ENCODE results near the gene YBEY. TPM values are rescaled to one million over a fixed set of nuclear protein-coding genes. Genes with fewer than 3 reads are reported as not detected.

The YBEY gene
- polyA plus RNA-seq, 1 donor from 2014 or later: 88.4 TPM

GRCh38 chr21:46264690-46265144 is 21.4 kb upstream of the YBEY start:
- H3K9ac ChIP-seq (ENCODE audit: low read length): no peak overlapping the region
- no peak overlapping the region for H3K4me3 ChIP-seq (ENCODE audit: low read length)
- no peaks in the 10 kb centered on the region for H3K79me2 ChIP-seq (replicated peaks; ENCODE audit: insufficient read depth, low read length)
- H3K4me2 ChIP-seq (ENCODE audit: low read length): no peak overlapping the region
- TF ChIP-seq SMC3 (conservative IDR thresholded peaks at IDR 0.05; ENCODE audit: poor library complexity) (no peak), EZH2 (IDR thresholded peaks at IDR 0.05; ENCODE audit: borderline replicate concordance, insufficient read depth, low read length, poor library complexity, severe bottlenecking) (no peak), REST (IDR thresholded peaks at IDR 0.05; ENCODE audit: borderline replicate concordance) (no peak), RAD21 (conservative IDR thresholded peaks at IDR 0.05) (no peak), POLR2AphosphoS5 (IDR thresholded peaks at IDR 0.05) (no peak), TAF1 (IDR thresholded peaks at IDR 0.05; ENCODE audit: low read depth) (no peak), MXI1 (conservative IDR thresholded peaks at IDR 0.05; ENCODE audit: poor library complexity, severe bottlenecking) (no peak), CTCF (IDR thresholded peaks at IDR 0.05; ENCODE audit: poor library complexity, severe bottlenecking) (no peak), EP300 (conservative IDR thresholded peaks at IDR 0.05; ENCODE audit: poor library complexity, severe bottlenecking) (no peak)
- no peaks in the 10 kb centered on the region for H3K27me3 ChIP-seq (ENCODE audit: insufficient read depth, low read depth, low read length)
- no peaks in the 10 kb centered on the region for H3K9me3 ChIP-seq (ENCODE audit: low read length)
- no peaks in the 10 kb centered on the region for H3K9me2 ChIP-seq (ENCODE audit: insufficient read depth, low read length)
- H3K36me3 ChIP-seq (ENCODE audit: insufficient read depth, low read length): peaks cover 5% of the 10 kb centered on the region
- no peak overlapping the region for H2AFZ ChIP-seq (ENCODE audit: low read depth, low read length)
- no peaks in the 10 kb centered on the region for H3F3A ChIP-seq (ENCODE audit: insufficient read depth, low read length, poor library complexity, severe bottlenecking)
- H3K27ac ChIP-seq (ENCODE audit: low read length): no peak overlapping the region
- H4K20me1 ChIP-seq (ENCODE audit: insufficient read depth): no peaks in the 10 kb centered on the region

GRCh38 chr21:46265736-46266525 is 20.2 kb upstream of the YBEY start:
- Histone ChIP-seq H3K4me2 (ENCODE audit: low read length) (no peak overlapping the region), H3K79me2 (replicated peaks; ENCODE audit: insufficient read depth, low read length) (no peaks in the 10 kb centered on the region), H3K9ac (ENCODE audit: low read length) (no peak overlapping the region), H3F3A (ENCODE audit: insufficient read depth, low read length, poor library complexity, severe bottlenecking) (no peaks in the 10 kb centered on the region), H2AFZ (ENCODE audit: low read depth, low read length) (no peak overlapping the region), H3K4me3 (ENCODE audit: low read length) (no peak overlapping the region), H3K36me3 (ENCODE audit: insufficient read depth, low read length) (peaks cover 5% of the 10 kb centered on the region), H4K20me1 (ENCODE audit: insufficient read depth) (no peaks in the 10 kb centered on the region), H3K27me3 (ENCODE audit: insufficient read depth, low read depth, low read length) (no peaks in the 10 kb centered on the region), H3K9me3 (ENCODE audit: low read length) (no peaks in the 10 kb centered on the region), H3K9me2 (ENCODE audit: insufficient read depth, low read length) (no peaks in the 10 kb centered on the region), H3K27ac (ENCODE audit: low read length) (no peak overlapping the region)
- TF ChIP-seq EZH2 (IDR thresholded peaks at IDR 0.05; ENCODE audit: borderline replicate concordance, insufficient read depth, low read length, poor library complexity, severe bottlenecking) (no peak), REST (IDR thresholded peaks at IDR 0.05; ENCODE audit: borderline replicate concordance) (no peak), EP300 (conservative IDR thresholded peaks at IDR 0.05; ENCODE audit: poor library complexity, severe bottlenecking) (no peak), POLR2AphosphoS5 (IDR thresholded peaks at IDR 0.05) (no peak), RAD21 (conservative IDR thresholded peaks at IDR 0.05) (no peak), CTCF (IDR thresholded peaks at IDR 0.05; ENCODE audit: poor library complexity, severe bottlenecking) (no peak), SMC3 (conservative IDR thresholded peaks at IDR 0.05; ENCODE audit: poor library complexity) (no peak), TAF1 (IDR thresholded peaks at IDR 0.05; ENCODE audit: low read depth) (no peak), MXI1 (conservative IDR thresholded peaks at IDR 0.05; ENCODE audit: poor library complexity, severe bottlenecking) (no peak)

All from neural cell (in vitro differentiated cells).